H1 (cell line): ENCODE data around the gene TSC22D1. TPM values are rescaled to one million over a fixed set of nuclear protein-coding genes. Genes with fewer than 3 reads are reported as not detected.

ENCODE experiments used
- CTCF ChIA-PET: fragments of 300-600 bp; sonication (Branson Sonifier 250); formaldehyde crosslinking; loops from one replicate; lab custom pipeline; 2021; ENCODE audit not compliant: partially characterized antibody; lab: Charles Lee
- POLR2A ChIA-PET: fragments of 300-600 bp; sonication (Branson Sonifier 250); formaldehyde crosslinking; loops from one replicate; lab custom pipeline; 2021; ENCODE audit warnings: inconsistent platforms; ENCODE audit not compliant: partially characterized antibody; lab: Charles Lee
- DNase-seq, 2 experiments: peaks; one replicate each; pipeline versions ENCODE4 v3.0.0 to v3.0.0-alpha.2; 2010 to 2022; ENCODE audit warnings: low spot score in 2 of 2, low read depth in 1 of 2, mixed read lengths in 1 of 2
- FAIRE-seq: peaks from 2 replicates; lab custom pipeline; 2011; peaks lifted over from hg19 to GRCh38; lab: Jason Lieb, UNC
- H2AFZ ChIP-seq: 2 replicates; pipeline ENCODE4 v1.8.1; 2012; ENCODE audit warnings: low read length, inconsistent platforms
- H2AK5ac ChIP-seq: 2 replicates; pipeline ENCODE4 v1.6.1; 2013; ENCODE audit warnings: low read depth, low read length
- H2BK120ac ChIP-seq: replicated peaks from 2 replicates; pipeline ENCODE3; 2013; ENCODE audit warnings: low read depth, low read length, inconsistent platforms
- H2BK12ac ChIP-seq: 2 replicates; pipeline ENCODE4 v1.6.1; 2013; ENCODE audit warnings: low read depth, low read length
- H2BK15ac ChIP-seq: 2 replicates; pipeline ENCODE4 v1.6.1; 2013; ENCODE audit warnings: low read length
- H2BK20ac ChIP-seq: 2 replicates; pipeline ENCODE4 v1.6.1; 2013; ENCODE audit warnings: low read length
- H2BK5ac ChIP-seq: 2 replicates; pipeline ENCODE4 v1.6.1; 2013; ENCODE audit warnings: low read depth, low read length
- H3K14ac ChIP-seq: 2 replicates; pipeline ENCODE4 v1.6.1; 2013; ENCODE audit warnings: inconsistent platforms; ENCODE audit not compliant: insufficient read length
- H3K18ac ChIP-seq: 2 replicates; pipeline ENCODE4 v1.6.1; 2013; ENCODE audit warnings: low read length; ENCODE audit errors: extremely low read depth
- H3K23ac ChIP-seq: 2 replicates; pipeline ENCODE4 v1.6.1; 2013; ENCODE audit warnings: inconsistent platforms; ENCODE audit not compliant: insufficient read length
- H3K23me2 ChIP-seq: 2 replicates; pipeline ENCODE4 v1.6.1; 2013; ENCODE audit warnings: low read depth, low read length
- H3K27ac ChIP-seq: 2 replicates; pipeline ENCODE4 v1.6.1; 2011; ENCODE audit warnings: low read depth, low read length, inconsistent platforms
- H3K27me3 ChIP-seq, 4 experiments: replicated peaks in 1 of 4; 1 replicate in 1 of 4; 2 replicates in 3 of 4; pipeline versions ENCODE4 v1.6.1 to v1.8.1; 2011 to 2013; ENCODE audit warnings: low read length in 3 of 4, mild to moderate bottlenecking in 3 of 4, inconsistent platforms in 2 of 4, mixed read lengths in 2 of 4, moderate library complexity in 1 of 4; ENCODE audit not compliant: control insufficient read depth in 3 of 4, insufficient read depth in 3 of 4; ENCODE audit errors: extremely low read depth in 1 of 4
- H3K36me3 ChIP-seq, 4 experiments: 2 replicates each; pipeline versions ENCODE4 v1.6.1 to v1.8.1; 2011 to 2013; ENCODE audit warnings: mild to moderate bottlenecking in 4 of 4, low read length in 3 of 4, moderate library complexity in 2 of 4, control low read depth in 1 of 4, inconsistent platforms in 1 of 4; ENCODE audit not compliant: insufficient read depth in 4 of 4, control insufficient read depth in 2 of 4
- H3K4ac ChIP-seq: replicated peaks from 2 replicates; pipeline ENCODE3; 2013; ENCODE audit warnings: low read length, low read depth, mixed read lengths, inconsistent platforms; ENCODE audit not compliant: insufficient read length
- H3K4me1 ChIP-seq, 4 experiments: replicated peaks in 1 of 4; 1 replicate in 1 of 4; 2 replicates in 3 of 4; pipeline versions ENCODE4 v1.6.1 to v1.8.1; 2011 to 2013; ENCODE audit warnings: low read length in 3 of 4, inconsistent platforms in 2 of 4, mixed read lengths in 1 of 4; ENCODE audit not compliant: insufficient read depth in 4 of 4, control insufficient read depth in 3 of 4
- H3K4me2 ChIP-seq, 2 experiments: 2 replicates each; pipeline versions ENCODE4 v1.6.1 to v1.8.1; 2011 to 2013; ENCODE audit warnings: low read depth in 2 of 2, low read length in 2 of 2, control low read depth in 1 of 2, inconsistent platforms in 1 of 2, mild to moderate bottlenecking in 1 of 2; ENCODE audit not compliant: insufficient read depth in 1 of 2
- H3K4me3 ChIP-seq, 4 experiments: fragments of 200-600, 300-600 bp in 1 of 4; sonication (generic), shearing (Covaris generic), sonication (Bioruptor Twin) in 1 of 4; 2 replicates each; pipeline versions ENCODE4 v1.5.1 to v1.8.1; 2011 to 2016; ENCODE audit warnings: low read length in 4 of 4, low read depth in 3 of 4, control low read depth in 2 of 4, inconsistent platforms in 2 of 4, mild to moderate bottlenecking in 2 of 4, mixed read lengths in 1 of 4, moderate library complexity in 1 of 4; ENCODE audit not compliant: insufficient read depth in 2 of 4; ENCODE audit errors: extremely low read depth in 1 of 4
- H3K56ac ChIP-seq: replicated peaks from 2 replicates; pipeline ENCODE3; 2013; ENCODE audit warnings: low read depth, mild to moderate bottlenecking, mixed read lengths, low read length, inconsistent platforms; ENCODE audit not compliant: insufficient read length
- H3K79me1 ChIP-seq: 2 replicates; pipeline ENCODE4 v1.6.1; 2013; ENCODE audit warnings: low read depth, low read length, control low read depth
- H3K79me2 ChIP-seq, 2 experiments: 2 replicates each; pipeline versions ENCODE4 v1.6.1 to v1.8.1; 2012 to 2013; ENCODE audit warnings: low read length in 2 of 2, mild to moderate bottlenecking in 2 of 2, inconsistent platforms in 1 of 2; ENCODE audit not compliant: insufficient read depth in 2 of 2, control insufficient read depth in 1 of 2
- H3K9ac ChIP-seq, 4 experiments: replicated peaks in 1 of 4; 1 replicate in 1 of 4; 2 replicates in 3 of 4; pipeline versions ENCODE4 v1.6.1 to v1.8.1; 2011 to 2013; ENCODE audit warnings: low read depth in 3 of 4, low read length in 3 of 4, control low read depth in 2 of 4, mild to moderate bottlenecking in 2 of 4, moderate library complexity in 2 of 4, inconsistent platforms in 1 of 4; ENCODE audit errors: extremely low read depth in 1 of 4
- H3K9me3 ChIP-seq, 2 experiments: 2 replicates each; pipeline versions ENCODE4 v1.6.1 to v1.8.1; 2012 to 2013; ENCODE audit warnings: mild to moderate bottlenecking in 2 of 2, moderate library complexity in 2 of 2, control low read depth in 1 of 2, inconsistent platforms in 1 of 2, low read depth in 1 of 2, low read length in 1 of 2, mixed read lengths in 1 of 2; ENCODE audit not compliant: insufficient read depth in 2 of 2
- H4K20me1 ChIP-seq, 2 experiments: replicated peaks in 1 of 2; 2 replicates each; pipeline versions ENCODE3 to v1.8.1; 2011 to 2013; ENCODE audit warnings: inconsistent platforms in 2 of 2, low read length in 2 of 2, mild to moderate bottlenecking in 1 of 2; ENCODE audit not compliant: insufficient read depth in 2 of 2, control insufficient read depth in 1 of 2
- H4K5ac ChIP-seq: 2 replicates; pipeline ENCODE4 v1.6.1; 2013; ENCODE audit warnings: low read length, low read depth, mixed read lengths, inconsistent platforms; ENCODE audit not compliant: insufficient read length
- H4K8ac ChIP-seq: 2 replicates; pipeline ENCODE4 v1.8.0; 2013; ENCODE audit warnings: mild to moderate bottlenecking, moderate library complexity, low read length, inconsistent platforms; ENCODE audit not compliant: insufficient read depth; ENCODE audit errors: extremely low read depth
- H4K91ac ChIP-seq: replicated peaks from 2 replicates; pipeline ENCODE3; 2013; ENCODE audit warnings: low read length, mixed read lengths, inconsistent platforms; ENCODE audit not compliant: insufficient read length
- ASH2L ChIP-seq: fragments of 200-600, 300-600 bp; sonication (generic); IDR thresholded peaks from one replicate; pipeline ENCODE4 v1.7.1; 2017; ENCODE audit warnings: low read length
- CHD2 ChIP-seq: IDR thresholded peaks from 2 replicates; pipeline ENCODE4 v1.6.1; 2012; ENCODE audit warnings: low read length, improper control_type of control experiment
- RAD21 ChIP-seq, 2 experiments: IDR thresholded peaks in 1 of 2; conservative IDR thresholded peaks in 1 of 2; 2 replicates each; pipeline ENCODE4 v1.6.1; 2011; ENCODE audit warnings: low read depth in 2 of 2, low read length in 2 of 2, improper control_type of control experiment in 1 of 2, inconsistent platforms in 1 of 2, mild to moderate bottlenecking in 1 of 2, moderate library complexity in 1 of 2
- SP2 ChIP-seq: IDR thresholded peaks from 2 replicates; pipeline ENCODE4 v1.6.1; 2012; ENCODE audit warnings: mild to moderate bottlenecking, low read length, inconsistent platforms
- WGBS, 2 experiments: shearing (Covaris generic) in 1 of 2; methylation state at CpG; one replicate each; pipeline versions ENCODE4 v1.1.6 to v1.1.7; 2013 to 2015; ENCODE audit warnings: low lambda C conversion rate in 2 of 2, mixed read lengths in 2 of 2, inconsistent platforms in 1 of 2, low coverage in 1 of 2, missing lambda C conversion rate in 1 of 2; ENCODE audit not compliant: insufficient replicate concordance in 2 of 2, insufficient coverage in 1 of 2, insufficient read length in 1 of 2; ENCODE audit errors: extremely low coverage in 1 of 2, missing lambda C conversion rate in 1 of 2; 5-methylcytosine and 5-hydroxymethylcytosine counted together
- polyA plus RNA-seq, 7 experiments: library from polyadenylated mRNA; depleted of rRNA in 3 of 7; stranded (reverse) in 5 of 7; unstranded in 2 of 7; fragments of >200 nt in 5 of 7; fragments of 200-250 nt in 2 of 7; gene quantifications; 1 replicate in 5 of 7; 2 replicates in 1 of 7; 4 replicates in 1 of 7; pipeline versions ENCODE4 v1.2.1 to v1.2.3, GENCODE V29; 2011 to 2013; ENCODE audit warnings: missing spikeins in 2 of 7, mixed read lengths in 2 of 7
- total RNA-seq: library from RNA; stranded (reverse); fragmentation: NEBNext Ultra II Directional; extraction: Animal tissue kit (Norgen Biotek cat#: 25700); gene quantifications from 2 replicates; pipeline ENCODE4 v1.2.1, GENCODE V29; 2021
- TF ChIP-seq, protein P1 (sequence below), 3 experiments: IDR thresholded peaks; 1 replicate in 2 of 3; 2 replicates in 1 of 3; pipeline versions ENCODE4 v1.5.1 to v1.6.1; 2011; ENCODE audit warnings: low read length in 3 of 3, mild to moderate bottlenecking in 3 of 3, inconsistent platforms in 2 of 3, low read depth in 1 of 3, moderate library complexity in 1 of 3; ENCODE audit not compliant: insufficient read depth in 1 of 3; ENCODE audit errors: control extremely low read depth in 1 of 3

Gene TSC22D1
- total and polyA plus RNA-seq, 2 of the 8 experiments (the other 6 are each of a cell fraction or from before 2014, with no cell fraction given), result 52.6 to 80.9 TPM

DNA sequence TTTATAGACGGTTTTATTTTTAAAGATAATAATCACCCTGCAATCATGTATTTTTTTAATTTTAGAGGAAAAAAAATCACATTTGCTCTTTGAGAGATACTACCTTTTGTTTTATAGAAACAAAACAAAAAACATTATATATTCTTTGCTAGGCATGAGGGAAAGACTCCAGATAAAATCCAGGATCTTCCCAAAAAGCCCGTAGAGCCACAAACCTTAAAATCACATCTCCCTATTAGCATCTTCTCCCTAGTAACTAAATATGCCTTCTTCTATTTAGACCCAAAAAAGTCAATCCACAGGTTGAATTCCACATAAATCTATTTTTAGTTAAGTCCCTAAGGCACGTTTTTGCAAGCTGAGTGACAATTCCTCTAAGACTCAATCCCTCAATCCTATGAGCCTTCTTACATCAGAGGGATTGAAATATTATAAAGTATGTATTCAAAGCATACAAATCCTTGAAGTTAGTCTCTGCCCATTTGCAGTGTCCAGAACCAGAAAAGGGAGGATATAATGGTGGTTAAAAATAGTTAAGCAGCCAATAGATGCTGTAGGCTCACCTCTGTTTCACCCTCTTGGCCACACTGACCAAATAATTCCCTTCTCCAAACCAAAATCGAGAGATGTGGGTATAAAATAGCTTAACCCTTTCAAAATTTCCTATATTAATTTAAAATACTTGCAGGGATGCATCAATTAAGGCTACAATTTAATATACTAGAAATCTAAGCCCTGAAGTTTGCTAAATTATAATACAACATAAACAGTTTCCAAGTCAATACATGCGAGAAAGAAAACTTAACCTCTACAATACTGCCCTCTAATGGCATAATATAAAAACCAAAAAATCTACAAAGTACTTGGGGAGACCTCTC is 138.5 kb downstream of the TSC22D1 start:
- CTCF ChIA-PET, result interaction anchor here (0.7 to 7.5 kb wide), 28 partner anchors 11 to 529 kb away, joined by 3 to 38 read pairs (median 4); no protein-coding TSS in a partner anchor
- H3K56ac ChIP-seq, result no peak overlapping the region
- H3K27me3 ChIP-seq, result no peaks in the 10 kb centered on the region
- H3K36me3 ChIP-seq, result peaks cover 6 to 22% (median 14%) of the 10 kb centered on the region in 4 experiments
- no peak overlapping the region for H3K4ac ChIP-seq
- H2BK12ac ChIP-seq, result no peak overlapping the region
- H3K23me2 ChIP-seq, result no peaks in the 10 kb centered on the region
- no peak overlapping the region for H2BK20ac ChIP-seq
- H3K27ac ChIP-seq, result no peak overlapping the region
- H3K23ac ChIP-seq, result no peak overlapping the region
- H2BK15ac ChIP-seq, result no peak overlapping the region
- no peak overlapping the region for H3K14ac ChIP-seq
- H4K91ac ChIP-seq, result no peak overlapping the region
- TF ChIP-seq ASH2L (peak; percentile 9), RAD21 (IDR thresholded peaks at IDR 0.05 in 1 of 2, conservative IDR thresholded peaks at IDR 0.05 in 1 of 2; ENCODE audit: low read depth in 2 of 2, low read length in 2 of 2) (peak in 1 of 2 experiments; percentile 62; a peak in 3 of 4 replicates), CHD2 (no peak), SP2 (no peak)
- TF ChIP-seq, protein P1, sequence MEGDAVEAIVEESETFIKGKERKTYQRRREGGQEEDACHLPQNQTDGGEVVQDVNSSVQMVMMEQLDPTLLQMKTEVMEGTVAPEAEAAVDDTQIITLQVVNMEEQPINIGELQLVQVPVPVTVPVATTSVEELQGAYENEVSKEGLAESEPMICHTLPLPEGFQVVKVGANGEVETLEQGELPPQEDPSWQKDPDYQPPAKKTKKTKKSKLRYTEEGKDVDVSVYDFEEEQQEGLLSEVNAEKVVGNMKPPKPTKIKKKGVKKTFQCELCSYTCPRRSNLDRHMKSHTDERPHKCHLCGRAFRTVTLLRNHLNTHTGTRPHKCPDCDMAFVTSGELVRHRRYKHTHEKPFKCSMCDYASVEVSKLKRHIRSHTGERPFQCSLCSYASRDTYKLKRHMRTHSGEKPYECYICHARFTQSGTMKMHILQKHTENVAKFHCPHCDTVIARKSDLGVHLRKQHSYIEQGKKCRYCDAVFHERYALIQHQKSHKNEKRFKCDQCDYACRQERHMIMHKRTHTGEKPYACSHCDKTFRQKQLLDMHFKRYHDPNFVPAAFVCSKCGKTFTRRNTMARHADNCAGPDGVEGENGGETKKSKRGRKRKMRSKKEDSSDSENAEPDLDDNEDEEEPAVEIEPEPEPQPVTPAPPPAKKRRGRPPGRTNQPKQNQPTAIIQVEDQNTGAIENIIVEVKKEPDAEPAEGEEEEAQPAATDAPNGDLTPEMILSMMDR (IDR thresholded peaks at IDR 0.05; ENCODE audit: control extremely low read depth in 1 of 3, insufficient read depth in 1 of 3, low read depth in 1 of 3, low read length in 3 of 3), result peak in 1 of 3 experiments; percentile 15; a peak in 1 of 4 replicates
- TF ChIP-seq, all 59 proteins: peak for 3
- H3K9me3 ChIP-seq, result no peaks in the 10 kb centered on the region
- FAIRE-seq, result no peak
- no peak for DNase-seq
- peaks cover 0 to 9% of the 10 kb centered on the region in 2 experiments for H4K20me1 ChIP-seq
- H3K9ac ChIP-seq, result no peak overlapping the region
- no peaks in the 10 kb centered on the region; the same call in 1 of the 2 replicates for H3K79me1 ChIP-seq
- H3K4me1 ChIP-seq, result peaks cover 0 to 8% (median 5%) of the 10 kb centered on the region in 4 experiments; a peak in 5 of 7 replicates
- peak overlapping the region; percentile 60 to 80 for H3K4me2 ChIP-seq
- no peak overlapping the region for H3K18ac ChIP-seq
- 28% methylated on average over 5 of the region's 5 CpGs; no CpG with 5 or more reads in 1 of the 2 experiments for WGBS, 2 experiments
- H4K8ac ChIP-seq, result no peak overlapping the region
- H3K4me3 ChIP-seq, result peak overlapping the region in 3 of 4 experiments; percentile 62 to 97 (median 86); a peak in 5 of 8 replicates
- H2AK5ac ChIP-seq, result no peak overlapping the region
- H2AFZ ChIP-seq, result no peak overlapping the region
- POLR2A ChIA-PET, result interaction anchor here (0.6 to 10.8 kb wide), 35 partner anchors 9 to 904 kb away, joined by 3 to 125 read pairs (median 5); no protein-coding TSS in a partner anchor
- peaks cover 0 to 51% of the 10 kb centered on the region in 2 experiments; a peak in 2 of 4 replicates for H3K79me2 ChIP-seq
- no peak overlapping the region for H2BK120ac ChIP-seq
- 0 out of 2 replicates have a peak overlapping the region, but pooled peaks have one; percentile 20 for H2BK5ac ChIP-seq
- H4K5ac ChIP-seq, result peak overlapping the region; percentile 32
